IMR-90 (cell line): ENCODE measurements around the gene LGALS1. TPM values are rescaled to one million over a fixed set of nuclear protein-coding genes. Genes with fewer than 3 reads are reported as not detected.
A peak's percentile ranks its signal among the peaks of the same experiment; 100 is the strongest.

Source experiments
- ATAC-seq: fragments of 200-7000 bp; cut with Tn5 transposase; 2 replicates; pipeline ENCODE4 v1.9.1; 2020; ENCODE audit warnings: low read depth, mild to moderate bottlenecking, moderate library complexity
- BruUV-seq: library from RNA; stranded (reverse); fragments of 400-500 nt; replicated peaks from 2 replicates; lab custom pipeline; 2021; lab: Mats Ljungman, UMichigan
- CTCF ChIA-PET: fragments of 300-600 bp; formaldehyde crosslinking; extraction: SDS; loops from one replicate; lab custom pipeline; 2021; ENCODE audit warnings: antibody characterized with exemption; lab: Yijun Ruan, JAX
- POLR2A ChIA-PET: fragments of 300-600 bp; sonication (Branson Sonifier 250); formaldehyde crosslinking; loops from one replicate; lab custom pipeline; 2022; ENCODE audit warnings: antibody characterized with exemption; ENCODE audit not compliant: unreplicated experiment; lab: Charles Lee
- DNase-seq: peaks from one replicate; pipeline ENCODE4 v3.0.0; 2013
- H2AFZ ChIP-seq: replicated peaks from 2 replicates; pipeline ENCODE3; 2013; ENCODE audit warnings: low read length, mild to moderate bottlenecking; ENCODE audit not compliant: poor library complexity
- H2AK5ac ChIP-seq: 2 replicates; pipeline ENCODE4 v1.6.1; 2013; ENCODE audit warnings: low read depth, low read length, inconsistent platforms
- H2AK9ac ChIP-seq: replicated peaks from 2 replicates; pipeline ENCODE3; 2013; ENCODE audit warnings: mild to moderate bottlenecking, low read depth, low read length, moderate library complexity; ENCODE audit not compliant: poor library complexity
- H2BK120ac ChIP-seq: 2 replicates; pipeline ENCODE4 v1.6.1; 2013; ENCODE audit warnings: low read depth, low read length, inconsistent platforms
- H2BK15ac ChIP-seq: 3 replicates; pipeline ENCODE4 v1.6.1; 2013; ENCODE audit warnings: low read depth, low read length, inconsistent platforms
- H2BK20ac ChIP-seq: 2 replicates; pipeline ENCODE4 v1.6.1; 2013; ENCODE audit warnings: low read depth, mild to moderate bottlenecking, inconsistent platforms, low read length, moderate library complexity
- H2BK5ac ChIP-seq: 2 replicates; pipeline ENCODE4 v1.6.1; 2013; ENCODE audit warnings: mild to moderate bottlenecking, low read depth, low read length, inconsistent platforms; ENCODE audit not compliant: poor library complexity, severe bottlenecking
- H3K14ac ChIP-seq: replicated peaks from 2 replicates; pipeline ENCODE4 v1.6.1; 2013; ENCODE audit warnings: low read depth, low read length, inconsistent platforms
- H3K18ac ChIP-seq: 2 replicates; pipeline ENCODE4 v1.6.1; 2013; ENCODE audit warnings: low read depth, low read length, control low read depth
- H3K23ac ChIP-seq: 2 replicates; pipeline ENCODE4 v1.6.1; 2013; ENCODE audit warnings: low read depth, low read length, inconsistent platforms
- H3K27ac ChIP-seq: 2 replicates; pipeline ENCODE4 v1.5.1; 2013; ENCODE audit warnings: mild to moderate bottlenecking, control low read depth, low read length; ENCODE audit not compliant: insufficient read depth
- H3K27me3 ChIP-seq: 2 replicates; pipeline ENCODE4 v1.6.1; 2013; ENCODE audit warnings: low read length; ENCODE audit not compliant: control insufficient read depth, insufficient read depth
- H3K36me3 ChIP-seq: 2 replicates; pipeline ENCODE4 v1.6.1; 2013; ENCODE audit warnings: low read length, mixed read lengths; ENCODE audit not compliant: control insufficient read depth, insufficient read depth
- H3K4ac ChIP-seq: 2 replicates; pipeline ENCODE4 v1.6.1; 2013; ENCODE audit warnings: low read depth, low read length, inconsistent platforms
- H3K4me1 ChIP-seq: 2 replicates; pipeline ENCODE4 v1.6.1; 2013; ENCODE audit warnings: low read length, mixed read lengths; ENCODE audit not compliant: control insufficient read depth, insufficient read depth
- H3K4me2 ChIP-seq: 2 replicates; pipeline ENCODE4 v1.6.1; 2013; ENCODE audit warnings: low read depth, mild to moderate bottlenecking, control low read depth, low read length, moderate library complexity
- H3K4me3 ChIP-seq: 2 replicates; pipeline ENCODE4 v1.5.1; 2013; ENCODE audit warnings: low read depth, mild to moderate bottlenecking, control low read depth, low read length, moderate library complexity; ENCODE audit not compliant: insufficient read depth
- H3K56ac ChIP-seq: 2 replicates; pipeline ENCODE4 v1.6.1; 2013; ENCODE audit warnings: low read length, inconsistent platforms; ENCODE audit not compliant: insufficient read depth; ENCODE audit errors: extremely low read depth
- H3K79me1 ChIP-seq, 2 experiments: 2 replicates each; pipeline ENCODE4 v1.6.1; 2013; ENCODE audit warnings: low read length in 2 of 2, inconsistent platforms in 1 of 2, low read depth in 1 of 2
- H3K9ac ChIP-seq: 2 replicates; pipeline ENCODE4 v1.6.1; 2013; ENCODE audit warnings: low read depth, low read length, control low read depth
- H3K9me1 ChIP-seq: 2 replicates; pipeline ENCODE4 v1.6.1; 2013; ENCODE audit warnings: low read length, inconsistent platforms; ENCODE audit not compliant: insufficient read depth
- H3K9me3 ChIP-seq: 2 replicates; pipeline ENCODE4 v1.6.1; 2013; ENCODE audit warnings: low read length; ENCODE audit not compliant: control insufficient read depth, insufficient read depth
- H4K20me1 ChIP-seq: 2 replicates; pipeline ENCODE4 v1.6.1; 2013; ENCODE audit warnings: low read length, inconsistent platforms; ENCODE audit not compliant: insufficient read depth
- H4K5ac ChIP-seq: 2 replicates; pipeline ENCODE4 v1.6.1; 2013; ENCODE audit warnings: mild to moderate bottlenecking, low read depth, low read length, control low read depth
- H4K8ac ChIP-seq, 2 experiments: 2 replicates each; pipeline ENCODE4 v1.6.1; 2013; ENCODE audit warnings: low read depth in 2 of 2, low read length in 2 of 2, control low read depth in 1 of 2, inconsistent platforms in 1 of 2
- H4K91ac ChIP-seq: 2 replicates; pipeline ENCODE4 v1.6.1; 2013; ENCODE audit warnings: low read depth, low read length, inconsistent platforms; ENCODE audit not compliant: insufficient read depth
- CEBPB ChIP-seq: IDR thresholded peaks from 2 replicates; pipeline ENCODE4 v1.6.1; 2012; ENCODE audit warnings: low read depth, low read length, improper control_type of control experiment
- CHD1 ChIP-seq: IDR thresholded peaks from 2 replicates; pipeline ENCODE4 v1.6.1; 2012; ENCODE audit warnings: low read depth, low read length, improper control_type of control experiment
- MAZ ChIP-seq: IDR thresholded peaks from 2 replicates; pipeline ENCODE4 v1.6.1; 2012; ENCODE audit warnings: low read depth, mild to moderate bottlenecking, low read length, improper control_type of control experiment, moderate library complexity, borderline replicate concordance
- RFX5 ChIP-seq: IDR thresholded peaks from 2 replicates; pipeline ENCODE4 v1.8.0; 2012; ENCODE audit warnings: low read depth, mild to moderate bottlenecking, low read length, moderate library complexity
- SMC3 ChIP-seq: fragments of 150-350 bp; IDR thresholded peaks from 2 replicates; pipeline ENCODE4 v1.6.1; 2016; ENCODE audit warnings: low read depth, mild to moderate bottlenecking, antibody characterized with exemption, low read length, moderate library complexity
- WGBS, 2 experiments: methylation state at CpG; one replicate each; pipeline versions ENCODE4 v1.1.5 to v1.1.7; 2013; ENCODE audit warnings: missing lambda C conversion rate in 2 of 2; ENCODE audit not compliant: insufficient read length in 1 of 2; ENCODE audit errors: extremely low coverage in 2 of 2; 5-methylcytosine and 5-hydroxymethylcytosine counted together
- dilution Hi-C: fragments of 300-500 bp; cut with HindIII; formaldehyde crosslinking; loops from one replicate; pipeline ENCODE4 v1.14.3; 2018; ENCODE audit warnings: low sequenced_read_pairs; ENCODE audit not compliant: unreplicated experiment
- in situ Hi-C: fragments of 300-500 bp; cut with MboI; formaldehyde crosslinking; loops from 3 replicates; pipeline ENCODE4 v1.14.3; 2019; ENCODE audit warnings: low sequenced_read_pairs, inconsistent platforms, mixed read lengths
- intact Hi-C: fragments of 100-400 bp; cut with micrococcal nuclease; formaldehyde crosslinking; loops from 2 replicates; pipeline ENCODE4 v1.10.0; 2022
- polyA plus RNA-seq, 3 experiments: library from polyadenylated mRNA; depleted of rRNA; stranded (reverse); fragments of >200 nt; gene quantifications; 2 replicates each; pipeline ENCODE4 v1.2.3, GENCODE V29; 2012; ENCODE audit warnings: low replicate concordance in 1 of 3
- total RNA-seq: library from RNA; depleted of rRNA; stranded (reverse); fragments of >200 nt; gene quantifications from 2 replicates; pipeline ENCODE4 v1.2.3, GENCODE V29; 2012

LGALS1 gene
- total and polyA plus RNA-seq, 2 of the 4 experiments (the other 2 are of a cell fraction), result 11,896 to 15,383 TPM

- TF ChIP-seq CEBPB (no peak), MAZ (no peak), RFX5 (no peak), SMC3 (no peak), CHD1 (no peak)
Observed at GRCh38 chr22:37697538-37697835, 22.1 kb downstream of the LGALS1 start (continued).

- no peak overlapping the region for H3K23ac ChIP-seq
- no peak overlapping the region for H2BK20ac ChIP-seq
- H3K9ac ChIP-seq, result no peak overlapping the region
- H3K27ac ChIP-seq, result no peak overlapping the region
- ChIA-PET CTCF (no interaction called here), POLR2A (no interaction called here)
- peak; percentile 69 for TF ChIP-seq CEBPB
- no peak for TF ChIP-seq RFX5
- H3K9me3 ChIP-seq, result no peaks in the 10 kb centered on the region
- H2BK15ac ChIP-seq, result no peak overlapping the region
- no peak overlapping the region for H4K91ac ChIP-seq
- DNase-seq (peak; percentile 32), ATAC-seq (no peak)
- H3K4me2 ChIP-seq, result no peak overlapping the region
- BruUV-seq, result no TSS peak
- H2BK5ac ChIP-seq, result no peak overlapping the region
- H3K36me3 ChIP-seq, result no peaks in the 10 kb centered on the region
- H3K9me1 ChIP-seq, result peaks cover 15% of the 10 kb centered on the region; the same call in 1 of the 2 replicates
- H4K5ac ChIP-seq, result no peak overlapping the region
- H3K79me1 ChIP-seq, result peaks cover 0 to 7% of the 10 kb centered on the region in 2 experiments; a peak in 1 of 4 replicates
- dilution Hi-C loops, result no loop called here
- intact Hi-C loops, result no loop called here
- H2BK120ac ChIP-seq, result no peak overlapping the region
- no peak overlapping the region for H3K18ac ChIP-seq
- H2AK5ac ChIP-seq, result no peak overlapping the region
- no peaks in the 10 kb centered on the region for H3K27me3 ChIP-seq
- 83% methylated on average over 2 of the region's 8 CpGs; no CpG with 5 or more reads in 1 of the 2 experiments for WGBS, 2 experiments
- H3K4me3 ChIP-seq, result no peak overlapping the region
- H4K20me1 ChIP-seq, result no peaks in the 10 kb centered on the region
- in situ Hi-C loops, result no loop called here
- H3K14ac ChIP-seq, result no peak overlapping the region
- H3K56ac ChIP-seq, result no peak overlapping the region
- no peak overlapping the region for H2AFZ ChIP-seq
- H2AK9ac ChIP-seq, result no peak overlapping the region
- no peak overlapping the region for H3K4ac ChIP-seq
- no peak overlapping the region for H4K8ac ChIP-seq
- H3K4me1 ChIP-seq, result peaks cover 4% of the 10 kb centered on the region; the same call in 1 of the 2 replicates
Observed at GRCh38 chr22:37701141-37701786, 25.8 kb downstream of the LGALS1 start.
